GM19023 (cell line): Measurements from ENCODE around the gene LCN12.

Experiments used
- ATAC-seq: cut with Tn5 transposase; IDR thresholded peaks from one replicate; pipeline ENCODE4 v1.9.1; 2021; ENCODE audit warnings: mild to moderate bottlenecking, moderate library complexity; ENCODE audit not compliant: unreplicated experiment

Gene LCN12

GRCh38 chr9:136944519-136945332 lies 7.3 kb upstream of the LCN12 start, which contains the start of the genes C8G and FBXW5:
Gene C8G (plus strand): TSS chr9:136945243. CDS start chr9:136945321, 78 bp downstream.
Gene FBXW5 (minus strand): TSS chr9:136944738. CDS start chr9:136944083, 655 bp downstream.
- peak; percentile 77 for ATAC-seq

- ATAC-seq: no peak
These were observed 6.5 kb upstream of the LCN12 start for GRCh38 chr9:136945333-136946227.

DNA sequence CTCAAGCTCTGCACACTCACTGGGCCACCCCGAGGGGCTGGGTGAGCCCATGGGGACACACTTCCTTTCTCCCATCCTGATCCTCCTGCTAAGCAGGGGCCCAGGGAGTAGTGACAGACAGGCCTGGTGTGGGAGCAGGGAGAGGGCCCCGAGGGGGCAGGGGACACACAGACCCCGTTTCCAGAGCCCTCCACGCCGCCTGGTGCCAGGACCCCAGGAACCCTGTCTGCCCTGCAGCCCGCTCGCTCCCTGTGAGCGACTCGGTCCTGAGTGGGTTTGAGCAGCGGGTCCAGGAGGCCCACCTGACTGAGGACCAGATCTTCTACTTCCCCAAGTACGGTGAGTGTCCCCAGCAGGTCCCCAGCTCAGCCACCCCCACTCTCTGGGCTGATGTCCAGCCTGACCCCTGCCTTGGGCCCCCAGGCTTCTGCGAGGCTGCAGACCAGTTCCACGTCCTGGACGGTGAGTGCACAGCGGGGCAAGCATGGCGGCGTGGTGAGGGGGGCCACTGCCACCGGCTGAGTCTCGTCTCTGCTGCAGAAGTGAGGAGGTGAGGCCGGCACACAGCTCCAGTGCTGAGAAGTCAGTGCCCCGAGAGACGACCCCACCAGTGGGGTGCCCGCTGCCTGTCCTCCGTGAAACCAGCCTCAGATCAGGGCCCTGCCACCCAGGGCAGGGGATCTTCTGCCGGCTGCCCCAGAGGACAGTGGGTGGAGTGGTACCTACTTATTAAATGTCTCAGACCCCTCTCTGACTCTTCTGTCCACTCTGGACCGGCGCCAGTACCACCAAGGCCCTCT lies 5.6 kb upstream of the LCN12 start:
- no peak for ATAC-seq

GRCh38 chr9:136947028-136947891 lies 4.8 kb upstream of the LCN12 start:
- no peak for ATAC-seq

GRCh38 chr9:136947955-136948510 lies 4.0 kb upstream of the LCN12 start:
- ATAC-seq: no peak

DNA sequence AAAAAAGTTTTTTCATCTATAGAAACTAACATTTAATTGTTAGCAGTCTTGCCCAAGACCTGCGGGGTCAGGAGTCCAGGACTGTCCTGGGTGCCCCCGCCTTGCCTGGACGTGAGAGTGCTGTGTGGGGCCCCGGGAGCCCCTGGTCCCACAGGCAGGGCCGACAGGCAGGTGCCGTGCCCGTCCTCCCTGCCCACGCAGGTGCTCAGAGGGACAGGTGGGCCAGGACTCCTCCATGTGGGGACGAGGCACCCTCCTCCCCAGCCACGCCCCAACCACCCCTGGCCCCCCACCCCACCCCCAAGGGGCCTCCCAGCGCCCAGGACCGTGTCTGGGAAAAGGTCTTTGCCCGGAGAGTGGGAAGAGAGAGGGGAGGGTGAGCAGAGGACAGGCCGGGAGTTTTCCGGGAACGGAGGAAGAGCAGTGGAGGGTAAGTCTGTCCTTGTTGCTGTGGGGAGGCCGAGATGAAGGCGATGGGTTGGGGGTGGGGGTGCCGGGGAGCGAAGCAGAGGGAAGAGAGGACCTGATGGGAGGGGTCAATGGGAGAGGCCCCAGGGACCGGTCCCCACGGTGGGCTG lies 2.7 kb upstream of the LCN12 start:
- no peak for ATAC-seq

GRCh38 chr9:136949817-136950655 lies 2.0 kb upstream of the LCN12 start:
- ATAC-seq: peak; percentile 89

DNA sequence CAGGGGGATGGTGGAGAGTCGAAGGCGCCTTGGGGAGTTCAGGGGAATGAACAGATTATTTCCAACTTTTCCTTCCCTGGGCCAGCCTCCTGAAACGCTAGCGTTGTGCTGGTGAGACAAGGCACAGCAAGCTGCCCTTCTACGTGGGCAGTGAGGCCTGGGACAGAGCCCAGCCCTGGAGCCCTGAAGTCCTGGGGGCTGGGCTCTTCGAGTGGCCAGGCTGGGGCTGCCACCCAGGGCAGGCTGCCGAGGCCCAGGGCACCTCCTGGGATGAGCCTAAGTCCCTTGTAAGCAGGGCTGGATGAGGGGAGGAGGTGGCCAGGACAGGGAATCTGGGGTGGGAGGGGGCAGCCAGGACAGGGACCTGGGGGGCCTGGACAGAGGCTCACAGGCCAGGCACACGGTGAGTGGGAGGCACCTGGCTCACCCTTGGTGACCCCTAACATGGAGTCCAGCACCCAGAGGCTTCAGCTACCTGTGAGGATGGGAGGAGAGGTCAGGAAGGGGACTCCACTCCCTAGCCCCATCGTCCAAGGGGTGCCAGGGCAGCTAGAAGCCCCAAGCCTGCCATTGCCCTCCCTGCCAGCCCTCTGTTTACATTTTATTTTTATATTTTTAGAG lies 1.3 kb upstream of the LCN12 start:
- ATAC-seq: no peak

DNA sequence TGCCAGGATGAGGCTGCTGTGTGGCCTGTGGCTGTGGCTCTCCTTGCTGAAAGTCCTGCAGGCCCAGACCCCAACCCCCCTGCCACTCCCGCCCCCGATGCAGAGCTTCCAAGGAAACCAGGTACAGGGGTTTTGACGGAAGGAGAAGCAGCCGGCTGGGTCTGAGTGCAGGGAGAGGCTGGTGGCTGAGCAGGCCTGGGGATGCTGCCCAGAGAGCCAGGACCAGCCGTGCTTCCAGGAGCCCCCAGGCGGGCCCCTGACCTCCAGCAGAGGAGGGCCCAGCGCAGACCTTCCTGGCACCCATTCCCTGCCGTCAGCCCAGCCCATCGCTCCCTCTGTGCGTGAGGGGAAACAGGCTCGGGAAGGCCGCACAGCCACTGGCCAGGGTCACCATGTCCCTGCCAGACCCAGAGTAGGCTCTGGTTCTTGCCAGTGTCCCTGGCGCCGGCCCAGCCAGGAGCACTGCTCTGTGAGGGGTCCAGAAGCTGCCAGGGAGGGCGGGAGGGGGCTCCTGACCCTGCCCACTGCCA lies 313 bp downstream of the LCN12 start:
- no peak for ATAC-seq

GRCh38 chr9:136952876-136953770 lies 1.1 kb downstream of the LCN12 start:
- no peak for ATAC-seq

DNA sequence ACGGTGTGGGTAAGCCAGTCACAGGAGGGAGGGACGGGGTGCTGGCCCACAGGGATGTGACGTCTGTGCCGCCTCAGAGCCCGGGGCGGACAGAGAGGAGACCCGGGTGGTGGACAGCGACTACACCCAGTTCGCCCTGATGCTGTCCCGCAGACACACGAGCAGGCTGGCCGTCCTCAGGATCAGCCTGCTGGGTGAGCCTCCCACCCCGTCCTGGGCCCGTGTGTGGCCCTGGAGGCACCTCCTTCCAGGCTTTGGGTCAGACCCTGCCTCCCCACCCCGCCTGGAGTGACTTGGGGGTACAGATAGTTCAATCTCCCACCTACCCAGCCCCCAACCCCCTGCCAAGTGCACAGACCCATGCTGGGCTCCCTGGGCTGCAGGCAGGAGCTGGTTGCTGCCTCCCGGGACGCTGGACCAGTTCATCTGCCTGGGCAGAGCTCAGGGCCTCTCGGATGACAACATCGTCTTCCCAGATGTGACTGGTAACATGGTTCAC lies 1.7 kb downstream of the LCN12 start:
- ATAC-seq: no peak

- no peak for ATAC-seq
These were observed 2.4 kb downstream of the LCN12 start for GRCh38 chr9:136954270-136955083.

DNA sequence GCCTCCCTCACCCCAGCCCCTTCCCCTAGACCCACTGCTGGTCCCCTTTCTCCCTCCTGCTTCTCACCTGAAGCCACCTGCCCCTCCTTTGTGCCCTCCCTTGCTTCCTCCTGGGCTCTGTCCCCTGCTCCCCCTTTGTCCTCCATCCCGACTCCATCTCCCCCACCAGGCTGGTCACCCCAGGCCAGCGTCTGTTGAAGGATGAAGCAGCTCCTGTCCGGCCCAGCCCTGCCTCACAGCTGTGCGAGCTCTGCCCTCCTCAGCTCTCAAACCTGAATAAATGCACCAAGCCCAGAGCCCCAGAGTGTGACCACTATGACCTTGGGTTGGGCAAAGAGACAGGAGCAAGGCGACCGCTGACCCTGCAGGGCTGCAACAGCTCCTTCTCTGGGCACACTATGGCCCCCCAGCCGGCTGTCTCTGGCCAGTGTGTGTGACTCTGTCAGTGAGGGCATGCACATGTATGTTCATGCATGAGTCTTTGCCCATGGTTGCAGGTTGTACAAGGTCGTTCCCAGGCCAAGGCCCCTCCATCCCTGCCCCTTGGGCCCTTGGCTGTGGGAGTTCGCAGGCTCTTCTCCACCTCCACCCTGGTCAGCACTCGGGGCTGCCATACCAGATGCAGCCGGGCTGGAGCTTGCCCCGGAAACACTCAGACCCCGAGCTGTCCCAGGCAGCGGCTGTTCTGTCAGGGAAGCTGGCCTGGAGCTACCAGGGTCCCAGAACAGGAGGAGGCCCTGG lies 3.3 kb downstream of the LCN12 start:
- no peak for ATAC-seq

DNA sequence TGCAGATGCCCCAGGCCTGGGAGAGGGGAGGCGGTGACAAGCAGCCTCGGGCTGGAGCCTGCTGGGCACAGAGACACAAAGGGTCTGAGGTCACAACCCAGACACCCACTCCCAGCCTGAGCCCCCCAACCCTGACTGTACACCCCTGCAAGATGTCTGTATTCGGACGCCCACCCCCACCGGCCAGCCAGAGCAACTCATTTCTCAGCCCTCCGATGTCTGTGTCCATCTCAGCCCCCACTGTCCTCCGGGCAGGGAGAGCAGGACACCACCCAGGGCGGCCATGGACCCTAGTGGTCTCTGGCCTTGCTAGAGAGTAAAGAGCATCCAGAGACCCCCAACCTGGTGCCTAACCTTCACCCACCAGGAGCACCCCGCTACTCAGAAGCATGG lies 3.9 kb downstream of the LCN12 start:
- ATAC-seq: no peak

GRCh38 chr9:136956604-136957003 lies 4.5 kb downstream of the LCN12 start:
- ATAC-seq: no peak
